ENCODE data around the gene FAM200A.
"Not testable (repeated sequence)": the region's sequence is repeated elsewhere in the genome, so short reads cannot be mapped to it uniquely, and the experiment has no call there.

FAM200A gene

DNA sequence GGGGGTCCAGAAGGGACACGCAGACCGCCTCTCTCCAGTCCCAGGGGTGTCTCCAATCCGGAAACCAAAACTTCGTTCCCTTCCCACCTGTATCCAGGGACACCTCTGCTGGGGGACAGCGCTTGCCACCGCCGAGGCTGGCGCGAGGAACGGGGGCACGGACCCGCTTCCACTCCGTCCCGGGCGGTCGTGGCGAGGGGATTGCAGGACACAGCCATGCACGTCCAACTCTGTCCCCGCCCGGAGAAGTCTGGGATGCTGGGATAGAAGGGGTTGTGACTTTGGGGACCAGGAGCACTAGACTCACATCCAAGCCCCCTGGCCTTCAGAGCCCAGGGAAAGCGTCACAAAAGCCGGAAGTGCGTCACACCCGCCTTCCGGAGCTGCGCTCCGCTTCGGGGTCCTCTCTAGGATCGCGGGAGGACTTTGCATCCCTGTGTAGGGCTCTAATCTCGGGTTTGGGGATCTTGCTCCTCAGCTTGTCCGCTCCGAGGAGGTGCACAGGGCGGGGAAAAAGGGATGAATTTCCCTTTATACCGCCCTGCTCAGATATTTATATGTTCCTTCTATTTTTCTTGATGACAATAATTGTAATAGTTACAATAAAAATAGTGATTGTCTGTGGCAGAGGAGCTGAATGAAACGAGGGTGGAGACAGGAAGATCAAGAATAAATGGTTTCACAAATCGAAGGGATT is at the start of gene FAM200A:
FAM200A (minus strand) TSS at position 348 of the 697 bp plus-strand sequence. CDS start 3,707 bp downstream, outside the sequence.
- DNase-seq, result peak; percentile 92

DNA sequence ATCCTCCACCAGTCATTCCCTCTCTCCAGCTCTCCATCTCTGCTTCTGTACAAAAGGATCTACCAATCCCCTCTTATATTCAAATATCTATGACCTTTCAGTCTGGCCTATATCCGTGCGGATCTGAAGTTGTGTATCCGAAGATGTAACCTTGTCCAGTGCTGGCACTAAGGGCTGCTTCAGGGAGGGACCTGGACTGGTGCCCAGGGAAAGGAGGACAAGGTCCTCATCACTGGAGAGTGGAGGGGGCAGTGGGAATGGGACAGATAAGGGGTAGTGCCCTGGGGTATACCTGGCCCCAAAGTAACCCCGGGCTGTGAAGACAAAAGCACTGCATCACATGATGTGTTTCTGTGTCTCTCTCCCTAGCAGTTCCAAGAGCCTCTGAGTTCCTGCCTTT is 47.9 kb upstream of the FAM200A start:
- DNase-seq, result no peak

DNA sequence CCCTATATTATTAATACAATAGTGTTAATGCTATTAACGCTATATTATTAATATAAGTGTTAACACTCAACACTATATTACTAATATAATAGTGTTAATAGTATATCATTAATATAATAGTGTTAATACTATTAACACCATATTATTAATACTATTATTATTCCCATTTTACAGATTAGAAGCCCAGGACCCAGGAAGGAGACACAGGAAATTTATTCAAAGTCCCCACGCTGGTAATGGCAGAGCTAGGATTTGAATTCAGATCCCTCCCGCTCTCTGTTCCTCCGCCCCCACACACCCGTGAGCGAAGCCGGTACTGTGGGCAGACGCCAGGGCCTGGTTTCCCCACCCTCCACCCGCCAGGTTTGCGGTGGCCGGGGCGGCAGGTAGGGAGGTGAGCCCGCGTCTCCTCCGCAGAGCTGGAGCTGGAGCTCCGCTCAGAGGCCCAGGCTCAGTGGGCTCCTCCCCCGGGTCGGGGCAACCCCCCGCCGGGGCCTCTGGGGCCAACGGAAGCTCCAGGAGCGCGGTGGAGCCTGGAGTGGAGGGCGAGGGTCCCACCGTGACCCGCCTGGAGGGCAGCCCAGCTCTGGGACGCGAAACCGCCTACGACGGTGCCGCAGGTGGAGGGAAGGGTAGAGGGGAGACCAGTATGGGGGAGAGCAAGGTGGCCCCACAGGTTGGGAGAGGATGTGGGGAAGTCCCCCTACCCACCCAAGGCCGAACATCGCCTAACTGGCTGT is 46.0 kb upstream of the FAM200A start, which contains the start of gene TMEM225B:
TMEM225B (plus strand) TSS at position 506 of the 740 bp plus-strand sequence. CDS start 6,122 bp downstream, outside the sequence.
- no peak for DNase-seq

DNA sequence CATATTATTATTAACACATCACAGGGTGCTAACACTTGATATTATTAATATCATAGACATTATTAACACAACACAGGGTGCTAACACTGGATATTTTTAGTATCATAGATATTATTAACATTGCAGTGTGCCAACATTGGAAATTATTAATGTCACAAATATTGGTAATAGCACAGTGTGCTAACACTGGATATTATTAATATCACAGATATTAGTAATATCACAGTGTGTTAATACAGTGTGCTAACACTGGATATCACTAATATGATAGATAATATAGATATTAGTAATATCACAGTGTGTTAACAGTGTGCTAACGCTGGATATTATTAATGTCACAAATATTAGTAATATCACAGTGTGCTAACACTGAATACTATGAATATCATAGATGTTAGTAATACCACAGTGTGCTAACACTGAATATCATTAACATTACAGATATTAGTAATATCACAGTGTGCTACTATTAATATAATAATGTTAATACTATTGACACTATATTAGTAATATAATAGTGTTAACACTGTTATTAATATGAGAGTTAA is 44.6 kb upstream of the FAM200A start:
- no peak for DNase-seq

DNA sequence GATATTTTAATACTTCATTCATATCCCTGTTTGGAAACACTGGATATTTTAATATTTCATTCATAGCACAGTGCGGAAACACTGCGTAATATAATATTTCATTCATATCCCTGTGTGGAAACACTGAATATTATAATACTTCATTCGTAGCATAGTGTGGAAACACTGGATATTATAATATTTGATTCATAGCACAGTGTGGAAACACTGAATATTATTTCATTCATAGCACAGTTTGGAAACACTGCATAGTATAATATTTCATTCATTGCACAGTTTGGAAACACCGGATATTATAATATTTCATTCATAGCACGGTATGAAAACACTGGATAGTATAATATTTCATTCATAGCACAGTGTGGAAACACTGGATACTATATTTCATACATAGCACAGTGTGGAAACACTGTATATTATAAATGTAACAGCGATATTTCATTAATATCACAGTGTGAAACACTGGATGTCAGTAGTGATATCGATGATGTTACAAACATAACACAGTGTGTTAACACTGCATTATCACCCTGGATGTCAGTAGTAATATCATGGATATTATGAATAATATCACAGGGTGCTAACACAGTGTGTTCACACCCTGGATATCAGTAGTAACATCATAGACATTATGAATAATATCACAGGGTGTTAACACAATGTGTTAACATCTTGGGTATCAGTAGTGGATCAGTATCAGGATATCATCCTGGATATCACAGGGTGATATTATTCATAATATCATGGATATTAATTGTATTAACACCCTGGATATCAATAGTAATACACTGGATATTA is 43.2 kb upstream of the FAM200A start:
- no peak for DNase-seq

DNA sequence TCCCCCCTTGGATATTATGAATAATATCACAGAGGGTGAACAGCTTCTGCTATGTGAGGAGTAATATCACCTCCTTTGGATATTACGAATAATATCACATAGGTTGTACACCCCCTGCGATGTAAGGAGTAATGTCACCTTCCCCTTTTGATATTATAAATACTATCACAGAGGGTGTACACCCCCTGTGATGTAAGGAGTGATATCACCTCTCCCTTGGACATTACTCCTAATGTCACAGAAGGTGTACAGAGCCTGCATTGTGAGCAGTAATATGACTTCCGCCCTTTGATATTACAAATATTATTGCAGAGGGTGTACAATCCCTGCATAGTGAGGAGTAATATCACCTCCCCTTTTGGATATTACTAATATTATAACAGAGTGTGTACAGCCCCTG is 37.0 kb upstream of the FAM200A start:
- DNase-seq, result no peak

DNA sequence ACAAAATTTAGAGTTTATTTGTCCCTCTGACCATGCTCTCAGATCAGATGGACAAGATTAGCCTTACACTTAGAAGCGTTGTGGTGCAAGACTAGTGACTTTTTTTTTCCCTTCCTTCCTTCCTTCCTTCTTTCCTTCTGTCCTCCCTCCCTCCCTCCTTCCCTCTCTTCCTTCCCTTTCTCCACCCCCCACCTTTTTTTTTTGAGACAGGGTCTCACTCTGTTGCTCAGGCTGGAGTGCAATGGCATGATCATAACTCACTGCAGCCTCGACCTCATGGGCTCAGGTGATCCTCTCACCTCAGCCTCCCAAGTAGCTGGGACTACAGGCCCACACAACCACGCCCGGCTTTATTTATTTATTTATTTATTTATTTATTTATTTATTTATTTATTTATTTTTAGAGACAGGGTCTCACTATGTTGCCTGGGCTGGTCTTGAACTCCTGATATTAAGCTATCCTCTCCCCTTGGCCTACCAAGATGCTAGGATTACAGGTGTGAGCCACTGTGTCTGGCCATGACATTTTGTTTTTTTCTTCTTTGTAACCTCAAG is 28.9 kb upstream of the FAM200A start:
- DNase-seq, result not testable (repeated sequence)

DNA sequence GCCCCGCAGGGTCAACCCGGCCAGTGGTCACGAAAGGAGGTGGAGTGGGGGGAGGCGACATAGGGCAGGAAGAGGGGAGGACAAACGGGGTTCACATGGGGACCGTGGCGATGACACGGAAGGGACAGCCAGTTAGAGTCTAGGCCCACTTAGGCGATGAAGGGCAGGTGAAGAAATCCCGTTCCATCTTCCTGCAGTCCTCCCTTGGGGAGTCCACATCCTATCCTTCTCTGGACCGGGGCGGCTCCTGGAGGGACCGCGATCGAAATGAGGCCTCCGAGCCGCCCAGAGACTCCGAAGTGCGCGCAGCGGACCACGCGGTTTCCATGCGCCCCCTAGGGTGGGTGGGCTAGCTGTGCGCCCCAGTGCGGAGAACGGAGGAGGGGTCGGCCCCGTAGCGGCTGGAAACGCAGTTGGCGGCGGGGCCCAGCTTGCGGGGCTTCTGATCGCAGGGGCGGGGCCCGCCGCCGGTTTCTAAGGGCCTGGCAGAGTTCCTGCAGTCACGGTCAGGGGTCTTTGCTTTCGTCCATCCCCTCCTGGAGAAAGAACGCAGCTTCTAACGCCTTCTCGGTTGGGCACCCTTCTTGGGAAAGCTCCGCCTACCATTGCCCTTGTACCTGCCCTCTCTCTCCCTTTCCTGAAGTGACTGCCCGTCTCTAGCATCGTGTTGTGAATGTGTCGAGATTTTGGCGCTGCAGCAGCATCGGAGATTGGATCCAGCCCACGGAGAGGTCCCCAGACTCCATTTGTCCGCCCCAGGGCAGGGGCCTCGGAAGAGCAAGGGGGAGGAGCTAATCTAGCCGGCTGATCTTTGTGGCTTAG is 28.3 kb upstream of the FAM200A start:
- DNase-seq, result peak; percentile 64

DNA sequence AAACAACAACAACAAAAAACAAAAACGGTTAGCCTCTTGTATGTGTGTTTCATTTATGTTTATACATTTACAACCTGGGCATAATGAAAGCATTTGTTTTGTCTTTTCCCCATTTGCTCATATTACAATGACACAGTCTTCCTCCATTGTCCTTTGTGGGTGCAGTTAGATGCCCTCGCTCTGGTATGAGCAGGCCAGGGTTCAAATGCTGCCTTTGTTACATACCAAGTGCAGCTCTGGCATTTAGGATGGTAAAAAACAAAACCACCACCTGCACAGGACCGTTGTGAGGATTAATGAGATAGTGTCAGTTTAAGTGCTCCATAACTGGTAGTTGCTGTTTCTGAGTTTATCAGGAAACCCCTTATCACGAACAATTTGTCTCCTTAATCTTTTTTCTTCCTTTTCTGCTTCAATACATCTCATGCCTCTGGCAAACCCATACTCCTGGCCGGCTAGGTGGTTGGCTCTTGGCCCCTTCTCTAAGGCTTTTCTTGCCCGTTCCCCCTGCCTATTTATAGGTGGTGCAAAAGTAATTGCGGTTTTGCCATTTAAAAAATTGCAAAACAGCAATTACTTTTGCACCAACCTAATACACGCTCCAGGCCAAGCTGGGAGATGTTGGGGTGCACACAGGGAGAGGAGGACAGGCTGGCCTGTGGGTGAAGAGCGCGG is 27.5 kb upstream of the FAM200A start:
- DNase-seq, result no peak

DNA sequence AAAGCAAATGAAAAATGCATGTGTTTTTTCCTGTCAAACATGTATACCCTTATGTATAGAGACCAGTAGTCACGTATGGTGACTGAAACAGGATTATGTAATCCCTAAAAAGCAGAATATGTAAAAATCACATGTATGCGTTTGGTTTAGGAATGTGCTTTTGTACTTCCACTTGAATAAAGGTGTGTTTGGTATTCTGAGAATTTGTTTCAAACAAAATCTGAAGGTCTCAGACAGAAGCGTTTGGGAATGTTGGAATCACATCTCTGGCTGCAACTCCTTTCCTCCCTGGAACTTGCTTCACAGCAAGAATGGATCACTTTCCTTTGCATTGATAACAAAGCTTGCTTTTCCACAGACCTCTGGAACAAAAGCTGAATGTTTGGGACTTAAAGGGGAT is 24.3 kb upstream of the FAM200A start:
- DNase-seq, result no peak

DNA sequence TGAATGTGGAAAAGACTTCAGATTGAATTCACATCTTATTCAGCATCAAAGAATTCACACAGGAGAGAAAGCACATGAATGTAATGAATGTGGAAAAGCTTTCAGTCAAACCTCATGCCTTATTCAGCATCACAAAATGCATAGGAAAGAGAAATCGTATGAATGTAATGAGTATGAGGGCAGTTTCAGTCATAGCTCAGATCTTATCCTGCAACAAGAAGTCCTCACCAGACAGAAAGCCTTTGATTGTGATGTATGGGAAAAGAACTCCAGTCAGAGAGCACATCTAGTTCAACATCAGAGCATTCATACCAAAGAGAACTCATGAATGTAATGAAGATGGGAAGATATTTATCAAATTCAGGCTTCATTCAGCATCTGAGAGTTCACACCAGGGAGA is 21.3 kb upstream of the FAM200A start:
- no peak for DNase-seq

DNA sequence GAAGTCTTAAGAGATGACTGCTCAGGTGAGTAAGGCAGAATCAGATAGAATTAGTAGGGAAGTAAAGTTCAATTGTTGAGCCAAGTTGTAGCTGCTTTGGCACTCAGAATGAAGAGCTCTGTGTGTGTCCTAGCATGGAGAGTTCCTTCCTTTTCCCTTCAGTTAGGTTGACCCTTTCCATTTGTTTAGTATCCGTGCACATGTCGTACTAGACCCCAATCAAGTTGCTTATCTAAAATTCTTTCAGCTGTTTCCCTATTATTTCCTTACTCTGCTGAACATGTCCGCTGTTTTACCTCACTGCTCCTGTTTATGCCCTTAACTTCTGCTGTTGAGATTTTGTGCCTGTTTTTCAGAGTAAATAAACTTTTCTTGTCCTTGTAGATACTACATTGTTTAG is 19.9 kb upstream of the FAM200A start:
- no peak for DNase-seq

DNA sequence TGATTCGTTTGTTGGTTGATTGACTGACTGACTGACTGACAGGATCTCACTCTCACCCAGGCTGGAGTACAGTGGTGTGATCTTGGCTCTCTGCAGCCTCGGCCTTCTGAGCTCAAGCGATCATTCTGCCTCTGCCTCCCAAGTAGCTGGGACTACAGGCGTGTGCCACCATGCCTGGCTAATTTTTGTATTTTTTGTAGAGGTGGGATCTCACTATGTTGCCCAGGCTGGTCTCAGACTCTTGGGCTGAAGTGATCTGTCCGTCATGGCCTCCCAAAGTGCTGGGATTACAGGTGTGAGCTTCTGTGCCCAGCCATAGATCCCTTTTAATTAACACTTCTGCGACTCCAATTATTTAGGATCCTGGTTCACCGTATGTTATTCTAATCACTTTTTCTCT is 16.9 kb upstream of the FAM200A start:
- not testable (repeated sequence) for DNase-seq

DNA sequence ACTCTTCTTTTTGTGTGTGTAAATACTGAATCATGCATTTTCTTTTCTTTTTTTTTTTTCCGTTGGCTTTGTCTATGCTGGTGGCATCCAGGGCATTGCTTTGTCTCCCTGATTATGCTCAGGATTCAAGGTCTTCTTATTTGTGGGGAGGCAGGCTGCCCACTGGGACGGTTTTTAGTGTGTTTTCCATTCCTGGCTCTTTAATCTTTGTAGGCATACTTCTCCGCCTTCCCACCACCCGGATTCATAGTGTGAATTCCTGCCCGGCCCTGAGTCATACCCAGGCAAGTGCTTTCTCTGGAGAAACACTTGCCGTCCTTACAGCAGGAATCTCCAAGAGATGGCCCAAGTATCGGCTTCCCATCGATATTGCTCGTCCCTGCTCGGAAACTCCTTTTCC is 11.7 kb upstream of the FAM200A start:
- DNase-seq, result no peak

DNA sequence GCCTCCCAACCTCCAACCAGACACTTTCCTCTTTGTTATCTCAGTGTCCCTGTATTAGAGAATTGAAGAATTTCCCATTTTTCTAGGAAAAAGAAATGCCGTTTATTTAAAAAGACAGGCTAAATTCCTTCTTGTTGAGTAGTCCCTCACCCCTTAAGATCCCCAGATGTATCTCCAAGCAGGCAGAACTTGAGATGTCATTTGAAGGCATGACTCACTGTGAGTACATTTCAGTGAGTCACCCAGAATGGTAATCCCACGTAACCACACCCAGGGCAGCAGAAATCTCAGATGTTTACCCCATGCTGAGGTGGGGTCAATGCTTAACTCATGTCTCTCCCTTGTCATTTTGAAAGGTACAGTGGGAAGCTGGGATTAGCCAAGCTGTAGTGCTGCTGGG is 10.9 kb upstream of the FAM200A start:
- DNase-seq, result no peak

DNA sequence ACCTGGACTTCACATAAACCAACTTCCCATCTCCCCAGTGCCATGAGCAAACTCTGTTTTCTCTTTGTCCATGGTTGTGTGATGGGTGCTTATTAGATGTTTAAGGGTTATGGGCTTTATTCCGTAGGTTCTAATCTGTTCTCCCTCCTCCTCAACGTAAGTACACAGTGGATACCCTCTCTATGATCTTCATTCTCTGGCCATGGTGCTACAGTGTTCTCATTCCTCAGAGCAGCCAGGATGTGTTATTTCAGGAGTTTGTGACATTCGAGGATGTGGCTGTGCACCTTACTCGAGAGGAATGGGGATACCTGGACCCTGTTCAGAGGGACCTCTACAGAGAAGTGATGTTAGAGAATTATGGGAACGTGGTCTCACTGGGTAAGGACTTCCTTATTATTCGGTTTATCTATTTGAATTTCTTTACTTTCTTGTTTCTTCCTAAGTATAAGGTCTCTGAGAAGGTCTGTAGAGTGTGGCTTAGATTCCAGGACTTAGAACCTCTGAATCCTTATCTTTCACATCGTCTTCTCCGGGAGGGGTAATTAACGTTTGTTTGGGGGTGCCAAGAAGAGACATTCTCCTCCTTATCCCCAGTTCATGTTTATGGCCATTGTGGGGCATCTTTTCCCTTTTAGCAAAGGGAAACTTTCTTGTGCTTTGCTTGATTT is 10.3 kb upstream of the FAM200A start:
- DNase-seq, result no peak

DNA sequence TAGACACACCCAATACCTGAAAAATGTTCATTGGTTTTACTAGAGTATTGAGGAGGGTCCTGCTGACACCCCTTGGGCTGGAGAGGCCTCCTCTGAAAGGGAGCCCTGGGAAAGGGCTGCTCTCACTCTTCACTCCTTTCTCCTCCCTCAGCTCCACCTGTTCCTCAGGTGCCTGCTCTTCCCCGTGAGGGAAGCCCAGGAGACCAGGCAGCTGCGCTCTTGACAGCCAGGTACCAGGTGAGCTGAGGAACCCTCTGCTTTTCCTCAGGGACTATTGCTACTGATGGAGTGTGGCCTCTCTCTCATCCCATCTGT is 9.8 kb upstream of the FAM200A start:
- no peak for DNase-seq

DNA sequence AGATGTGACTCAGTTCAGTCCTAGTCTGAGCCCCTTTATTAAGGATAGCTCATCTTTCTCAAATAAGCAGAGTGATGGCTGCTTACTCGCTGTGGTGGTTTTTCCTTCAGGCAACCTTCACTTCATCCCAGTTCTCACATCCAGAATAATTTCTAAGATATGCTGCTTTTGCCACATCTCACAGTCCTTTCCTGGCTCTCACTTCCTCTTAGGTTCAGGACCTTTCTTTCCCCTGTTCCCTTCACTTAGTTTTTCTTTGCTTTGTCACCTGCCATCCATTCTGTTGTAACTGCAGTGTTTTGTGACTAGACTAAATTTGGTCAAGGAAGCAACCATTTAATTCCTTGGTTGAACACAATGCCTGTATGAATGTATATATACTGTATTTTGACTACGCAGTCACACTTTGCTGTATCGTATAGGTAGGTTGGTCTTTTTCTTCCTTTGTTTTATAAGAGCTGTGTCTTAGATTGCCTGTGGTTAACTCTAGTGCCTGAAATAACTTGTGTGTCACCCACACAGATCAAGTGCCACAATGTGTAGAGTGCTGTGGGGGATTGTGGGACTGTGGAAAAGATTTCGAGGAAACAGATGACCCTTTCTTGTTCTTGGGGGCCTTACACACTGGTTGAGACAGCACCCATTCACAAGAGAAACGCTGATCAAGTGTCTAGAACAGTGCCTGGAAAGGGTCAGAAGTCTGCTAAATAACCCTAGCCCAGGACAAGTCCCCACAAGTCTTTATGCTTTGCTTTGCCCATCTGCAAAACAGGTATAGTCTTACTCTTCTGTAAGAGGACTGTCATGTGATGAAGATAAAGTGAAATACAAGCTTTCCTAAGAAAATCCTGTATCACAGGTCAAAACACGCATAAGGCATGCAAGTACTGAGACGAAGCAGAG is 9.2 kb upstream of the FAM200A start:
- DNase-seq, result no peak

DNA sequence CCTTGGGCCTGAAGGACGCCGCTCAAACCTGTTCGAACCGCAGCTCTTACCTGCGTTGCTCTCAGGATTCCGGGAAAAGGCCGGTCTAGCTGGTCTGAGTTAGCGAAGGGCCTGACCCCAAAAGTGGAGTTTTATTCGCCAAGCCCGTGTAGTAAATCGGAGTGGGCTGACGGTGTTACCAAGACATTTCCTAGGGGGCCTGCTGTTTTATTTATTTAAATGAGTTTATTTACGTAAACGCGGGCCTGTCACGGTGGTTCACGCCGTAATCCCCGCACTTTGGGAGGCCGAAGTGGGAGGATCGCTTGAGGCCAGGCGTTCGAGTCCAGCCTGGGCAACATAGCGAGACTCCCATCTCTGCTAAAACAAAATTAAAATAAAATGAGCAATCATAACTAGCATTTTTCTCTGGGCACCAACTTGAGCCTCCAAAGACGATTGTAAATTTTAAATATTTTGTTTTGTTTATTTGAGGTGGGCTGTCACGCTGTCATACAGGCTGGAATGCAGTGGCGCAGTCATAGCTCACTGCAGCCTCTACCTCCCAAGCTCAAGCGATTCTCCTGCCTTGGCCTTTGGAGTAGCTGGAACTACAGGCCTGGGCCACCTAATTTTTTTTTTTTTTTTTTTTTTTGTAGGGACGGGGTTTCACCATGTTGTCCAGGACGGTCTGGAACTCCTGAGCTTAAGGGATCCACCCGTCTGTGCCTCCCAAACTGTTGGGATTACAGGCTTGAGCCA is 7.4 kb upstream of the FAM200A start:
- DNase-seq, result no peak

All from NCI-H2171 (cell line).